Activated naive CD4-positive, alpha-beta T cell (primary cell): ENCODE results near the gene OMP.
A peak's percentile ranks its signal among the peaks of the same experiment; 100 is the strongest.

Source experiments
- DNase-seq, 4 experiments: peaks; one replicate each; lab custom pipeline; 2025; lab: John Stamatoyannopoulos, UW

The OMP gene

DNA sequence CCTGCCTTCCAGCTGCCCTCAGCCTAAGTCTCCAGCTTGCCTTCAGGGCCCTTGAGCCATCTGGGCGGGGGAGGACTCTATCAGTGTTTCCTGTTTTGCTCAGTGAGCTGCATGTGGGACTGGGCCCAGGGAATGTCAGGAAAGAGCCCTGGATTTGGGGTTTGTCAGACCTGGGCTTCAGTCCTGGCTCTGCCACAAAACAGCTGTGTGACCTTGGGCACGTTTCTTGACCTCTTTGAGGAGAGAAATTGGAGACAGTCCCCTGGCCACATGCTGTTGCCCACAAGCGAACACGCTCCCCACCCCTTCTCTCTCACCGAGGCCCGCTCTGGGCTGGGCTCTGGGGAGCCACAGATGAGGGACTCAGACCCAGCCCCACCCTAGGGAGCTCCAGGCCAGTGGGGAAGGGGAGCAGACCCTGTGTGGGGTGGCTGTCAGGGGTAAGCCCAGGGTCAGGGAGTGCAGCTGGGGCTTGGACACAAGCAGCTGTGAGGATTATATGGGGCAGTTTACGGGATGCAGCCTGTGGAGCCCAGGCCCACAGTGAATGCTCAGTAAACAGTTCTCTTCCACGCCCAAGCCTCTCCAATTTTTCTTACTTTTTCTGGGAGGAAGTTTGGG is 37.7 kb downstream of the OMP start:
- no peak for DNase-seq

- DNase-seq: no peak
Measured at GRCh38 chr11:77141034-77141433, 38.4 kb downstream of the OMP start.

- no peak for DNase-seq
Measured at GRCh38 chr11:77141475-77141874, 38.8 kb downstream of the OMP start.

DNA sequence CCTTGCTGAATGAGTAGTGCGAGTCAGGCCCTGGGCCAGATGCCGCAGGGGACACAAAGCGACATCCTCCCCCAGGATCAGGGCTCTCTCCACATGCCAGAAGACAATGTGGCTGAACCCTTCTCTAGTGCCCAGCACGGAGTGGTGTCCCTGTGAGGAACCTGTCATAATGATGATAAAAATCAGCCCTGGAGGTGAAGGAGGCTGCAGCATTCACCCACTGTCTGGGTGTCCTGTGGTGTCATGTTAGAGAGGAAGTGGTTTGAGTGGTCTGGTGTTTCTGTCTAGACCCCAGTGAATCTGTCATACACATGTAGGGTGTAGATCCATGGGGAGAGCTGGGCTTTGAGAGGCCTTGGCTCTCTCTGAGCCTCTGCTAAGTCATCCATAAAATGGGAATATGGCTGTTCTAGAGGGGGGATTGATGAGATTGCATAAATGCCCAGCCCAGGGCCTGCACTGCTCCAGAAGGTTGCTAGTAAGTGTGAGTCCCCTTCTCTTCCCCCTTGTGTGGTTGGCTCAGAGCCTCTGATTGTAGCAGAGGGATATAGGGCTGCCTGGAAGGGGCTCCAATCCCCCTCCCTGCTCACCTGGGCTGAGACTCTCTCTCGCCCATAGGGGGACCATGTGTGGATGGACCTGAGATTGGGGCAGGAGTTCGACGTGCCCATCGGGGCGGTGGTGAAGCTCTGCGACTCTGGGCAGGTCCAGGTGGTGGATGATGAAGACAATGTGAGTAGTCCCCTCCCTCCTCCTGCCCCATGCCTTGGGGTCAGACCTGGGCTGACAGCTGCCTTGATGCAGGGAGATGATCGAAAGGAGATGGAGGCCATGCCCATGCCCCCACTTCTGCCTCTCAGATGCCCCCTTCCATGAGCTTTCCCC is 39.7 kb downstream of the OMP start:
- DNase-seq: no peak

GRCh38 chr11:77143405-77144020 is 40.9 kb downstream of the OMP start:
- DNase-seq: no peak

DNA sequence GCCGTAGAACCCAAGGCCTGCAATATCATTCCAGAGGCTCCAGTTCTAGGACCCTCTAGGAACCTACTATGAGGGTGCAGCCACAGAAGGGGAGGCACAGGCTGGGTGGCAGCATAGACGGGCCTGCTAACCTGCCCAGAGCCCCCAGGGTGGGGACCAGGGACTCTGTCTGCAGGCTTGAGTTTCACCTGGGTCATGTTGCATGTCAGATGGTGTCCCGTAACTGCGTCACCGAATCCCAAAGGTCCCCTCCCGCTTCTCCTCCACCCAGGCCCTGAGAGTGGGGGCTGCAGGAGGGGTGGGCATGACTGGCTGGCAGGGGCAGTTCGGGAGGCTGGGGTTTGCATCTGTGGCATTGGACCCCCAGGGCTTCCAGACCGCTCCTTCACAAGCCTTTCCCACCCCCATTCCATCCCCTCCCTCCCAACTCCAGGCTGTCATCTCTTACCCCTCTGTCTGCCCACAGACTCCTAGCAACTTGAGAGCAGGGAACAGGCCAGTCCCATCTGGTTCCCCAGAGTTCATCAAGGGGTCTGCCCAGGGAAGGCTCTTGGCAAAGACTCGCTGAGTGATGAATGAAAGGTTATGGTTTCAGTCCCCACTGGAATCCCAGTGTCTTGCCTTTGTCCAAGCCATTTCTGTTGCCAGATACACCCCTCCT is 41.7 kb downstream of the OMP start:
- DNase-seq: no peak

- no peak for DNase-seq
Measured at GRCh38 chr11:77144857-77145428, 42.3 kb downstream of the OMP start.

GRCh38 chr11:77146261-77147035 is 43.8 kb downstream of the OMP start:
- no peak for DNase-seq

- DNase-seq: no peak
Measured at GRCh38 chr11:77147036-77147315, 44.3 kb downstream of the OMP start.

- DNase-seq: peak in 1 of 4 experiments; percentile 19
Measured at GRCh38 chr11:77147668-77148321, 45.2 kb downstream of the OMP start.

GRCh38 chr11:77148963-77149715 is 46.5 kb downstream of the OMP start:
- DNase-seq: no peak

- DNase-seq: no peak
Measured at GRCh38 chr11:77149716-77150392, 47.2 kb downstream of the OMP start.

DNA sequence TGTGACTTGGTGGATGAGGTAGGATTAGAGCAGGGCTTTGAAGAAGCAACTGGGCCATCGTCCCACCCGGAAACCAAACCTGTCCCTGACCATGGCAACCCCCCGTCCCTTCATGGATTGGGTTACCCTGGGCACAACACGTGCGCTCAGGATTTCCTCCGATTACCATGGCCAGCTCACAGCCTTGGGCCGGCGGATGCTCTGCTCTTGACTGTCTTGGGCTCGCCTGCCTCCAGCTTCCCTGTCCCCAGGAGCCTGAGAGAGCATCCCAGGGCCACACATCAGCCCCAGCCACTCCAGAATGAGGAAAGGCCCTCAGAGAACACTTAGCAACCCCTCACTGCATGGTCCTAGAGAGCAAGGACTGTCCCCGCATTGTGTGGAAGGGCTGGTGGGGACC is 48.2 kb downstream of the OMP start:
- no peak for DNase-seq

DNA sequence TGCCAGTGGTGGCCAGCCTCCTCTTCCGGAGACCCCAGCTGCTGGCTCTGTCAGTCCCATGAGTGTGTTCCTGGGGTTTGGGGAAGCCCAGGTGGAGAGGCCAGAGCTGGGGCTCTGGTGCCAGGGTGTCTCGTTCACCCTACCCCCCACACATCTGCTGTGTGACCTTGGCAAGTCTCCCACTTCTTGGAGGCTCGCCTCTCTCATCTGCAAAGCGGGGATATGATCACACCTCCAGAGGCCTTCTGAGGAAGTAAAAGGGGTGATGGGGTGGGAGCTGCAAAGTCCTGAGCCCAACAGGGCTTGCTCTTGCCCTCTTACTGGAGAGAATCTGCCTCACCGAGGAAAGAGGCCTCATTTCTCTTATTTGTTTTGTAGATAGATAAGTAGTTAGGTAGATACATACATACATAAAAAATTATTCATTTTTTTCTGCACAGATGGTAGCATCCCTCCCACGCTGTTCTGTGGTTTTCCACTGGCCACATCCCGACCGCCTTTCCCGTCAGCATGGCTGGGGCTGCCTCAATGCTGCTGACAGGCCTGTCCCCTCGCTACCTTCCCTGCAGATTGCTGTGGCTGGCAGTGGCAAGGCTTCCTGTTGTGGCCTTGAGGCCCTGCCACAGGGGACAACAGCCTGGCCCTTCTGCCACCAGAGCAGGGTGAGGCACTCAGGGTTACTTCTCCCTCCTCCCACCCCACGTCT is 49.3 kb downstream of the OMP start:
- no peak for DNase-seq

- no peak for DNase-seq
Measured at GRCh38 chr11:77152846-77153245, 50.2 kb downstream of the OMP start.
